ENCODE data around the gene SFXN4.

GRCh38 chr10:119201233-119201632 lies 35.7 kb upstream of the SFXN4 start:
- TF ChIP-seq CTCF (IDR thresholded peaks at IDR 0.05) = no peak
- no peak for TF ChIP-seq EZH2 (IDR thresholded peaks at IDR 0.05)
- TF ChIP-seq EZH2phosphoT487 (IDR thresholded peaks at IDR 0.05) = no peak
